H1 (cell line): Measurements from ENCODE around the gene SUPT4H1. TPM values are rescaled to one million over a fixed set of nuclear protein-coding genes. Genes with fewer than 3 reads are reported as not detected.
A peak's percentile ranks its signal among the peaks of the same experiment; 100 is the strongest.

Source experiments
- CTCF ChIA-PET: fragments of 300-600 bp; sonication (Branson Sonifier 250); formaldehyde crosslinking; loops from one replicate; lab custom pipeline; 2021; ENCODE audit not compliant: partially characterized antibody; lab: Charles Lee
- POLR2A ChIA-PET: fragments of 300-600 bp; sonication (Branson Sonifier 250); formaldehyde crosslinking; loops from one replicate; lab custom pipeline; 2021; ENCODE audit warnings: inconsistent platforms; ENCODE audit not compliant: partially characterized antibody; lab: Charles Lee
- DNase-seq, 2 experiments: peaks; one replicate each; pipeline versions ENCODE4 v3.0.0 to v3.0.0-alpha.2; 2010 to 2022; ENCODE audit warnings: low spot score in 2 of 2, low read depth in 1 of 2, mixed read lengths in 1 of 2
- FAIRE-seq: peaks from 2 replicates; lab custom pipeline; 2011; peaks lifted over from hg19 to GRCh38; lab: Jason Lieb, UNC
- H2AFZ ChIP-seq: 2 replicates; pipeline ENCODE4 v1.8.1; 2012; ENCODE audit warnings: low read length, inconsistent platforms
- H2AK5ac ChIP-seq: 2 replicates; pipeline ENCODE4 v1.6.1; 2013; ENCODE audit warnings: low read depth, low read length
- H2BK120ac ChIP-seq: replicated peaks from 2 replicates; pipeline ENCODE3; 2013; ENCODE audit warnings: low read depth, low read length, inconsistent platforms
- H2BK12ac ChIP-seq: 2 replicates; pipeline ENCODE4 v1.6.1; 2013; ENCODE audit warnings: low read depth, low read length
- H2BK15ac ChIP-seq: 2 replicates; pipeline ENCODE4 v1.6.1; 2013; ENCODE audit warnings: low read length
- H2BK20ac ChIP-seq: 2 replicates; pipeline ENCODE4 v1.6.1; 2013; ENCODE audit warnings: low read length
- H2BK5ac ChIP-seq: 2 replicates; pipeline ENCODE4 v1.6.1; 2013; ENCODE audit warnings: low read depth, low read length
- H3K14ac ChIP-seq: 2 replicates; pipeline ENCODE4 v1.6.1; 2013; ENCODE audit warnings: inconsistent platforms; ENCODE audit not compliant: insufficient read length
- H3K18ac ChIP-seq: 2 replicates; pipeline ENCODE4 v1.6.1; 2013; ENCODE audit warnings: low read length; ENCODE audit errors: extremely low read depth
- H3K23ac ChIP-seq: 2 replicates; pipeline ENCODE4 v1.6.1; 2013; ENCODE audit warnings: inconsistent platforms; ENCODE audit not compliant: insufficient read length
- H3K23me2 ChIP-seq: 2 replicates; pipeline ENCODE4 v1.6.1; 2013; ENCODE audit warnings: low read depth, low read length
- H3K27ac ChIP-seq: 2 replicates; pipeline ENCODE4 v1.6.1; 2011; ENCODE audit warnings: low read depth, low read length, inconsistent platforms
- H3K27me3 ChIP-seq, 4 experiments: replicated peaks in 1 of 4; 1 replicate in 1 of 4; 2 replicates in 3 of 4; pipeline versions ENCODE4 v1.6.1 to v1.8.1; 2011 to 2013; ENCODE audit warnings: low read length in 3 of 4, mild to moderate bottlenecking in 3 of 4, inconsistent platforms in 2 of 4, mixed read lengths in 2 of 4, moderate library complexity in 1 of 4; ENCODE audit not compliant: control insufficient read depth in 3 of 4, insufficient read depth in 3 of 4; ENCODE audit errors: extremely low read depth in 1 of 4
- H3K36me3 ChIP-seq, 4 experiments: 2 replicates each; pipeline versions ENCODE4 v1.6.1 to v1.8.1; 2011 to 2013; ENCODE audit warnings: mild to moderate bottlenecking in 4 of 4, low read length in 3 of 4, moderate library complexity in 2 of 4, control low read depth in 1 of 4, inconsistent platforms in 1 of 4; ENCODE audit not compliant: insufficient read depth in 4 of 4, control insufficient read depth in 2 of 4
- H3K4ac ChIP-seq: replicated peaks from 2 replicates; pipeline ENCODE3; 2013; ENCODE audit warnings: low read length, low read depth, mixed read lengths, inconsistent platforms; ENCODE audit not compliant: insufficient read length
- H3K4me1 ChIP-seq, 4 experiments: replicated peaks in 1 of 4; 1 replicate in 1 of 4; 2 replicates in 3 of 4; pipeline versions ENCODE4 v1.6.1 to v1.8.1; 2011 to 2013; ENCODE audit warnings: low read length in 3 of 4, inconsistent platforms in 2 of 4, mixed read lengths in 1 of 4; ENCODE audit not compliant: insufficient read depth in 4 of 4, control insufficient read depth in 3 of 4
- H3K4me2 ChIP-seq, 2 experiments: 2 replicates each; pipeline versions ENCODE4 v1.6.1 to v1.8.1; 2011 to 2013; ENCODE audit warnings: low read depth in 2 of 2, low read length in 2 of 2, control low read depth in 1 of 2, inconsistent platforms in 1 of 2, mild to moderate bottlenecking in 1 of 2; ENCODE audit not compliant: insufficient read depth in 1 of 2
- H3K4me3 ChIP-seq, 4 experiments: fragments of 200-600, 300-600 bp in 1 of 4; sonication (generic), shearing (Covaris generic), sonication (Bioruptor Twin) in 1 of 4; 2 replicates each; pipeline versions ENCODE4 v1.5.1 to v1.8.1; 2011 to 2016; ENCODE audit warnings: low read length in 4 of 4, low read depth in 3 of 4, control low read depth in 2 of 4, inconsistent platforms in 2 of 4, mild to moderate bottlenecking in 2 of 4, mixed read lengths in 1 of 4, moderate library complexity in 1 of 4; ENCODE audit not compliant: insufficient read depth in 2 of 4; ENCODE audit errors: extremely low read depth in 1 of 4
- H3K56ac ChIP-seq: replicated peaks from 2 replicates; pipeline ENCODE3; 2013; ENCODE audit warnings: low read depth, mild to moderate bottlenecking, mixed read lengths, low read length, inconsistent platforms; ENCODE audit not compliant: insufficient read length
- H3K79me1 ChIP-seq: 2 replicates; pipeline ENCODE4 v1.6.1; 2013; ENCODE audit warnings: low read depth, low read length, control low read depth
- H3K79me2 ChIP-seq, 2 experiments: 2 replicates each; pipeline versions ENCODE4 v1.6.1 to v1.8.1; 2012 to 2013; ENCODE audit warnings: low read length in 2 of 2, mild to moderate bottlenecking in 2 of 2, inconsistent platforms in 1 of 2; ENCODE audit not compliant: insufficient read depth in 2 of 2, control insufficient read depth in 1 of 2
- H3K9ac ChIP-seq, 4 experiments: replicated peaks in 1 of 4; 1 replicate in 1 of 4; 2 replicates in 3 of 4; pipeline versions ENCODE4 v1.6.1 to v1.8.1; 2011 to 2013; ENCODE audit warnings: low read depth in 3 of 4, low read length in 3 of 4, control low read depth in 2 of 4, mild to moderate bottlenecking in 2 of 4, moderate library complexity in 2 of 4, inconsistent platforms in 1 of 4; ENCODE audit errors: extremely low read depth in 1 of 4
- H3K9me3 ChIP-seq, 2 experiments: 2 replicates each; pipeline versions ENCODE4 v1.6.1 to v1.8.1; 2012 to 2013; ENCODE audit warnings: mild to moderate bottlenecking in 2 of 2, moderate library complexity in 2 of 2, control low read depth in 1 of 2, inconsistent platforms in 1 of 2, low read depth in 1 of 2, low read length in 1 of 2, mixed read lengths in 1 of 2; ENCODE audit not compliant: insufficient read depth in 2 of 2
- H4K20me1 ChIP-seq, 2 experiments: replicated peaks in 1 of 2; 2 replicates each; pipeline versions ENCODE3 to v1.8.1; 2011 to 2013; ENCODE audit warnings: inconsistent platforms in 2 of 2, low read length in 2 of 2, mild to moderate bottlenecking in 1 of 2; ENCODE audit not compliant: insufficient read depth in 2 of 2, control insufficient read depth in 1 of 2
- H4K5ac ChIP-seq: 2 replicates; pipeline ENCODE4 v1.6.1; 2013; ENCODE audit warnings: low read length, low read depth, mixed read lengths, inconsistent platforms; ENCODE audit not compliant: insufficient read length
- H4K8ac ChIP-seq: 2 replicates; pipeline ENCODE4 v1.8.0; 2013; ENCODE audit warnings: mild to moderate bottlenecking, moderate library complexity, low read length, inconsistent platforms; ENCODE audit not compliant: insufficient read depth; ENCODE audit errors: extremely low read depth
- H4K91ac ChIP-seq: replicated peaks from 2 replicates; pipeline ENCODE3; 2013; ENCODE audit warnings: low read length, mixed read lengths, inconsistent platforms; ENCODE audit not compliant: insufficient read length
- EGR1 ChIP-seq: IDR thresholded peaks from 2 replicates; pipeline ENCODE4 v1.6.1; 2011; ENCODE audit warnings: low read depth, low read length, borderline replicate concordance
- EP300 ChIP-seq, 2 experiments: IDR thresholded peaks; 1 replicate in 1 of 2; 2 replicates in 1 of 2; pipeline ENCODE4 v1.6.1; 2011 to 2012; ENCODE audit warnings: low read depth in 2 of 2, low read length in 2 of 2, mild to moderate bottlenecking in 2 of 2, borderline replicate concordance in 1 of 2, inconsistent platforms in 1 of 2, moderate library complexity in 1 of 2
- HDAC2 ChIP-seq, 2 experiments: fragments of 300-600 bp in 1 of 2; sonication (generic) in 1 of 2; IDR thresholded peaks; 2 replicates each; pipeline ENCODE4 v1.6.1; 2011 to 2012; ENCODE audit warnings: low read depth in 2 of 2, low read length in 2 of 2, mild to moderate bottlenecking in 2 of 2, moderate library complexity in 2 of 2, borderline replicate concordance in 1 of 2, inconsistent platforms in 1 of 2
- WGBS, 2 experiments: shearing (Covaris generic) in 1 of 2; methylation state at CpG; one replicate each; pipeline versions ENCODE4 v1.1.6 to v1.1.7; 2013 to 2015; ENCODE audit warnings: low lambda C conversion rate in 2 of 2, mixed read lengths in 2 of 2, inconsistent platforms in 1 of 2, low coverage in 1 of 2, missing lambda C conversion rate in 1 of 2; ENCODE audit not compliant: insufficient replicate concordance in 2 of 2, insufficient coverage in 1 of 2, insufficient read length in 1 of 2; ENCODE audit errors: extremely low coverage in 1 of 2, missing lambda C conversion rate in 1 of 2; 5-methylcytosine and 5-hydroxymethylcytosine counted together
- polyA plus RNA-seq, 7 experiments: library from polyadenylated mRNA; depleted of rRNA in 3 of 7; stranded (reverse) in 5 of 7; unstranded in 2 of 7; fragments of >200 nt in 5 of 7; fragments of 200-250 nt in 2 of 7; gene quantifications; 1 replicate in 5 of 7; 2 replicates in 1 of 7; 4 replicates in 1 of 7; pipeline versions ENCODE4 v1.2.1 to v1.2.3, GENCODE V29; 2011 to 2013; ENCODE audit warnings: missing spikeins in 2 of 7, mixed read lengths in 2 of 7
- total RNA-seq: library from RNA; stranded (reverse); fragmentation: NEBNext Ultra II Directional; extraction: Animal tissue kit (Norgen Biotek cat#: 25700); gene quantifications from 2 replicates; pipeline ENCODE4 v1.2.1, GENCODE V29; 2021

SUPT4H1 gene
- total and polyA plus RNA-seq, 2 of the 8 experiments (the other 6 are each of a cell fraction or from before 2014, with no cell fraction given) = 112 to 143 TPM

DNA sequence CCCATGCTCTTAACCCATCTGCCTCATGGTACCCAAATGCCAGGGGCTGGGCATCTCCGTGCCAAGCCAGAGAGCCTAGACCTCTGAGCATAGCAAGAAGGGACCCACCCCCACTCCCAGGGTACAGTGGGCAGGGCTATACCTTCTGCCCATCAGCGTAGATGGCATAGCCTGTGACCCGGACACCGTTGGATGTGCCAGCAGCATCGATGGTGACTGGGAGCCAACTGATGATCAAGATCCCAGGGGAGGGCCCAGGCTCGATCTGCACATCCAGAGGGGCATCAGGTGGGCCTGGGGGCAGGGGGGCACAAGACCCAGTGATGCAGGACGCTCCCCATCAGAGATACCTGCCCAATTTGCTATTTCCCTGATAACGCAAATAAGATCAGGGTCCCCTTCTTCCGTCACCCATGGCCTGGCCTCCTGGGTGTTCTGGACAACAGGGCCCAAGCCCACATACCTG is 40.5 kb downstream of the SUPT4H1 start:
- POLR2A ChIA-PET = interaction anchor here (1.1 kb wide), 2 partner anchors 10 to 31 kb away, joined by 3 to 6 read pairs; partner anchors contain the start of gene MPO
- Histone ChIP-seq H3K9ac (no peak overlapping the region), H2BK5ac (no peak overlapping the region), H3K23me2 (no peaks in the 10 kb centered on the region; the same call in 1 of the 2 replicates), H2BK15ac (no peak overlapping the region), H3K18ac (no peak overlapping the region), H3K27me3 (no peaks in the 10 kb centered on the region), H2BK120ac (no peak overlapping the region), H2BK12ac (no peak overlapping the region), H3K79me1 (no peaks in the 10 kb centered on the region), H4K20me1 (no peaks in the 10 kb centered on the region), H3K79me2 (no peaks in the 10 kb centered on the region), H3K23ac (no peak overlapping the region), H4K8ac (no peak overlapping the region), H3K4me3 (no peak overlapping the region), H2AK5ac (no peak overlapping the region), H3K9me3 (no peaks in the 10 kb centered on the region), H3K4me1 (peaks cover 0 to 11% (median 6%) of the 10 kb centered on the region in 4 experiments; a peak in 4 of 7 replicates), H3K56ac (no peak overlapping the region), H2AFZ (no peak overlapping the region), H3K14ac (no peak overlapping the region), H4K5ac (no peak overlapping the region), H3K36me3 (no peaks in the 10 kb centered on the region), H3K4me2 (no peak overlapping the region), H2BK20ac (no peak overlapping the region), H3K4ac (no peak overlapping the region), H4K91ac (no peak overlapping the region), H3K27ac (no peak overlapping the region)
- CTCF ChIA-PET = interaction anchor here (1.0 to 21.9 kb wide), 8 partner anchors 7 to 171 kb away, joined by 3 to 384 read pairs (median 8); no protein-coding TSS in a partner anchor
- FAIRE-seq (no peak), DNase-seq (peak in 1 of 2 experiments; percentile 38)
- 92% methylated on average over 9 of the region's 9 CpGs; no CpG with 5 or more reads in 1 of the 2 experiments for WGBS, 2 experiments
- TF ChIP-seq EP300 (IDR thresholded peaks at IDR 0.05; ENCODE audit: borderline replicate concordance in 1 of 2, low read depth in 2 of 2, low read length in 2 of 2) = no peak
- no peak for TF ChIP-seq EGR1
- no peak for TF ChIP-seq HDAC2 (IDR thresholded peaks at IDR 0.05; ENCODE audit: borderline replicate concordance in 1 of 2, low read depth in 2 of 2, low read length in 2 of 2)
